Muscle layer of colon (tissue), 2 donors: ENCODE measurements around the gene C1orf174.

Experiments
- H3K27ac ChIP-seq: one replicate; pipeline ENCODE4 v1.7.0; 2013; ENCODE audit warnings: low read depth, mild to moderate bottlenecking, low read length, moderate library complexity
- H3K27me3 ChIP-seq, 2 donors: one replicate each; pipeline ENCODE4 v1.7.0; 2013; ENCODE audit warnings: low read length in 2 of 2, mild to moderate bottlenecking in 2 of 2; ENCODE audit not compliant: insufficient read depth in 2 of 2, control insufficient read depth in 1 of 2
- H3K36me3 ChIP-seq: one replicate; pipeline ENCODE4 v1.7.0; 2013; ENCODE audit warnings: mild to moderate bottlenecking, low read length; ENCODE audit not compliant: insufficient read depth
- H3K4me1 ChIP-seq: one replicate; pipeline ENCODE4 v1.7.0; 2013; ENCODE audit warnings: mild to moderate bottlenecking, low read length; ENCODE audit not compliant: insufficient read depth
- H3K4me3 ChIP-seq, 2 donors: one replicate each; pipeline ENCODE4 v1.7.0; 2013; ENCODE audit warnings: low read length in 2 of 2, low read depth in 1 of 2, mild to moderate bottlenecking in 1 of 2, moderate library complexity in 1 of 2
- H3K9ac ChIP-seq: one replicate; pipeline ENCODE4 v1.7.0; 2013; ENCODE audit warnings: low read length
- H3K9me3 ChIP-seq: one replicate; pipeline ENCODE4 v1.7.0; 2013; ENCODE audit warnings: mild to moderate bottlenecking, low read length
- donor health status: abdominal sarcoma.
- donor health status: Adenocarcinoma of cecum.

C1orf174 gene

GRCh38 chr1:3939242-3940080 is 39.4 kb upstream of the C1orf174 start:
- H3K27me3 ChIP-seq: no peaks in the 10 kb centered on the region
- no peak overlapping the region for H3K4me3 ChIP-seq
- no peaks in the 10 kb centered on the region for H3K36me3 ChIP-seq
- H3K27ac ChIP-seq: no peak overlapping the region
- H3K4me1 ChIP-seq: no peaks in the 10 kb centered on the region
- H3K9ac ChIP-seq: no peak overlapping the region
- no peaks in the 10 kb centered on the region for H3K9me3 ChIP-seq

- H3K4me3 ChIP-seq: no peak overlapping the region
- no peaks in the 10 kb centered on the region for H3K36me3 ChIP-seq
- H3K27ac ChIP-seq: no peak overlapping the region
- H3K9me3 ChIP-seq: no peaks in the 10 kb centered on the region
- H3K9ac ChIP-seq: no peak overlapping the region
- no peaks in the 10 kb centered on the region for H3K4me1 ChIP-seq
- H3K27me3 ChIP-seq: peaks cover 6 to 7% of the 10 kb centered on the region in 2 donors
Observed at GRCh38 chr1:3932156-3932919, 32.3 kb upstream of the C1orf174 start.

GRCh38 chr1:3931007-3931912 is 31.2 kb upstream of the C1orf174 start:
- no peaks in the 10 kb centered on the region for H3K36me3 ChIP-seq
- H3K4me1 ChIP-seq: no peaks in the 10 kb centered on the region
- H3K4me3 ChIP-seq: no peak overlapping the region
- H3K27ac ChIP-seq: no peak overlapping the region
- peaks cover 6 to 7% of the 10 kb centered on the region in 2 donors for H3K27me3 ChIP-seq
- no peaks in the 10 kb centered on the region for H3K9me3 ChIP-seq
- no peak overlapping the region for H3K9ac ChIP-seq

DNA sequence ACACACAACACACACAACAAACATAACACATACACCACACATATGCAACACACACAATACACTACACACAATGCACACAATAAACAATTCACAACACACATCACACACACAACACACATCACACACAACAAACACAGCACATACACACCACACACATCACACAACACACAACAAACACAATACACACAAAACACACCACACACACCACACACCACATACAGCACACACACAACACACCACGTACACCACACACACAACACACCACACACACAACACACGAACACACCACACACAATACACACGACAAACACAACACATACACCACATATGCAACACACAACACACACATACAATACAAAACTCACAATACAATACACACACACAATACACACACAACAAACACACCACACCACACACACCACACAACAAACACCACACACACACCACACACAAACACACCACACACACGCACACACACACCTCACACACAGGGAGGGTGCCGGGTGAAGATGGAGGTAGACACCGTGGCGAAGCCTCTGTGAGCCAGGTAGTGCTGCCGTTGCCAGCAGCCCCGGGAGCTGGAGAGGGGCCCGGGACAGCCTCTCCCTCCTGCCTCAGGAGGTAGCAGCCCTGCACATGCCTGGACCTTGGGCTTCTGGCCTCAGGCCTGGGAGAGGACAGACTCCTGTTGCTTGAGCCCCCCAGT is 30.4 kb upstream of the C1orf174 start:
- no peaks in the 10 kb centered on the region for H3K4me1 ChIP-seq
- H3K36me3 ChIP-seq: no peaks in the 10 kb centered on the region
- H3K4me3 ChIP-seq: no peak overlapping the region
- no peak overlapping the region for H3K27ac ChIP-seq
- peaks cover 6 to 7% of the 10 kb centered on the region in 2 donors for H3K27me3 ChIP-seq
- no peak overlapping the region for H3K9ac ChIP-seq
- H3K9me3 ChIP-seq: no peaks in the 10 kb centered on the region

DNA sequence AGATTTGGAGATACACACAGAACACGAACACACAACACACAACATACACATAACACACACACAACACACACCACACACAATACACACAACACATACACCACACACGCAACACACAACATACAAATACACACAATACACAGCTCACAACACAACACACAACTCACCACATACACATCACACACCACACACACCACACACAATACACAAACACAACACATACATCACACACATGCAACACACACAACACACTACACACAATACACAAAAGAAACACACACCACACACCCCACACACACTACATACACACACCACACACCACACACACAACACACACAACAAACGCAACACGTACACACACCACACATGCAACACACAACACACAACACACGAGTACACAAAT is 29.1 kb upstream of the C1orf174 start:
- H3K4me3 ChIP-seq: no peak overlapping the region
- no peak overlapping the region for H3K27ac ChIP-seq
- H3K9me3 ChIP-seq: no peaks in the 10 kb centered on the region
- no peak overlapping the region for H3K9ac ChIP-seq
- H3K27me3 ChIP-seq: peaks cover 6 to 7% of the 10 kb centered on the region in 2 donors
- no peaks in the 10 kb centered on the region for H3K4me1 ChIP-seq
- no peaks in the 10 kb centered on the region for H3K36me3 ChIP-seq

DNA sequence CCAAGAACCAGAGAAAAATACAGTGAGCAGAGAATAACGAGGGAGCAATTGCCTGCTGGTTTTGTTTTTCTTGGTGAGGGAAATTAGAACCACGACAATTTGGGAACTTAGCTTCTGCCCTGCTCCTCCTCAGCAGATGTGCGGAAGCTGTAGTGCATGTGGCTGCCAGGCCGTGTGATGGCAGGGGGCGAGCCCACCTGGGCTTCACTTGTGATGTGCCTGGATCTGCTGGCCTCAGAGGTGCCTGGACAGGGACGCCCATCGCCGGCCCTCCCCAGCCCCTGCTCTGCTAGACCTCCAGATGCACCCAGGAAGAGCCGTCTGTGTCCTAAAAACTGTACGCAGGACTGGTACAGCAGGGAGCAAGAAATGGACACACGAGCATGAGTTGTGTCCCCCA is 28.5 kb upstream of the C1orf174 start:
- Histone ChIP-seq H3K4me3 (no peak overlapping the region), H3K27ac (no peak overlapping the region), H3K9ac (no peak overlapping the region), H3K36me3 (no peaks in the 10 kb centered on the region), H3K4me1 (no peaks in the 10 kb centered on the region), H3K9me3 (no peaks in the 10 kb centered on the region), H3K27me3 (peaks cover 6 to 7% of the 10 kb centered on the region in 2 donors)

- Histone ChIP-seq H3K36me3 (no peaks in the 10 kb centered on the region), H3K4me3 (no peak overlapping the region), H3K27me3 (peaks cover 6 to 7% of the 10 kb centered on the region in 2 donors), H3K4me1 (no peaks in the 10 kb centered on the region), H3K9ac (no peak overlapping the region), H3K9me3 (no peaks in the 10 kb centered on the region), H3K27ac (no peak overlapping the region)
Observed at GRCh38 chr1:3926956-3927355, 26.9 kb upstream of the C1orf174 start.

GRCh38 chr1:3925762-3926161 is 25.7 kb upstream of the C1orf174 start:
- no peak overlapping the region for H3K4me3 ChIP-seq
- H3K36me3 ChIP-seq: no peaks in the 10 kb centered on the region
- no peak overlapping the region for H3K27ac ChIP-seq
- H3K4me1 ChIP-seq: no peaks in the 10 kb centered on the region
- no peaks in the 10 kb centered on the region for H3K9me3 ChIP-seq
- no peak overlapping the region for H3K9ac ChIP-seq
- H3K27me3 ChIP-seq: peaks cover 0 to under 1% of the 10 kb centered on the region in 2 donors

DNA sequence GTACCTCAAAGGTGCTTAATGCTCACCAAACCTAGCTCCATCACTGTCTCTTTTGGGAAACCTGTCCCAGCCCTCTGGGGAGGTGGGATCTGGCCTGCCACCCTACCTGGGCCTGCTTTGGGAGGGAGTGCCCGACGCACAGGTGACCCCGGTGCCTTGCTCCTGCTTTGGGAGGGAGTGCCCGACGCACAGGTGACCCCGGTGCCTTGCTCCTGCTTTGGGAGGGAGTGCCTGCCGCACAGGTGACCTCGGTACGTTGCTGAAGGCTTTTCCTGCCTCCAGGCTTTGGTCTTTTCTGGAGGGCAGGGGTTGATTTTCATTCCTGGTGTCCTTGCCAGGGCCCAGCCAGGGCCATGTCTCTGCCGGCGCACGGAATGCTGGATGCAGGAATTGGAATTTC is 25.2 kb upstream of the C1orf174 start:
- no peak overlapping the region for H3K4me3 ChIP-seq
- no peaks in the 10 kb centered on the region for H3K36me3 ChIP-seq
- H3K9ac ChIP-seq: no peak overlapping the region
- no peaks in the 10 kb centered on the region for H3K27me3 ChIP-seq
- no peaks in the 10 kb centered on the region for H3K9me3 ChIP-seq
- no peaks in the 10 kb centered on the region for H3K4me1 ChIP-seq
- H3K27ac ChIP-seq: no peak overlapping the region

GRCh38 chr1:3924825-3925220 is 24.8 kb upstream of the C1orf174 start:
- Histone ChIP-seq H3K27ac (no peak overlapping the region), H3K9ac (no peak overlapping the region), H3K9me3 (no peaks in the 10 kb centered on the region), H3K4me3 (no peak overlapping the region), H3K27me3 (no peaks in the 10 kb centered on the region), H3K4me1 (no peaks in the 10 kb centered on the region), H3K36me3 (no peaks in the 10 kb centered on the region)
